PC-9 (cell line): ENCODE results near the gene SPR. TPM values are rescaled to one million over a fixed set of nuclear protein-coding genes. Genes with fewer than 3 reads are reported as not detected.

Source experiments
- BruUV-seq: library from RNA; stranded (reverse); fragments of 400-500 nt; replicated peaks from 2 replicates; lab custom pipeline; 2021; lab: Mats Ljungman, UMichigan
- CTCF ChIA-PET: fragments of 300-600 bp; sonication (Branson Sonifier 250); formaldehyde crosslinking; loops from one replicate; lab custom pipeline; 2022; ENCODE audit warnings: antibody characterized with exemption; lab: Charles Lee
- POLR2A ChIA-PET: fragments of 300-600 bp; sonication (Branson Sonifier 250); formaldehyde crosslinking; loops from one replicate; lab custom pipeline; 2022; ENCODE audit warnings: antibody characterized with exemption; ENCODE audit not compliant: unreplicated experiment; lab: Charles Lee
- DNase-seq, 2 experiments: peaks; one replicate each; pipeline versions ENCODE4 v3.0.0 to v3.0.0-alpha.2; 2015 to 2022; ENCODE audit warnings: mixed read lengths in 1 of 2
- H2AFZ ChIP-seq: fragments of 200-600 bp; sonication (generic); 2 replicates; pipeline ENCODE4 v1.8.1; 2017; ENCODE audit warnings: antibody characterized with exemption
- H3F3A ChIP-seq: fragments of 200-600 bp; sonication (generic); 2 replicates; pipeline ENCODE4 v1.8.1; 2017; ENCODE audit warnings: antibody characterized with exemption, mild to moderate bottlenecking, low read depth; ENCODE audit not compliant: insufficient read depth
- H3K27ac ChIP-seq: fragments of 200-600 bp; sonication (generic); 2 replicates; pipeline ENCODE4 v1.6.1; 2016; ENCODE audit warnings: mixed run types
- H3K27me3 ChIP-seq: fragments of 200-600 bp; sonication (generic); 2 replicates; pipeline ENCODE4 v1.6.1; 2016; ENCODE audit warnings: low read depth, mixed run types; ENCODE audit not compliant: insufficient read depth
- H3K36me3 ChIP-seq: fragments of 200-600 bp; sonication (generic); 2 replicates; pipeline ENCODE4 v1.6.1; 2016; ENCODE audit warnings: low read depth, mixed run types
- H3K4me1 ChIP-seq: fragments of 200-600 bp; sonication (generic); replicated peaks from 2 replicates; pipeline ENCODE4 v1.6.1; 2016; ENCODE audit warnings: mixed run types; ENCODE audit not compliant: insufficient read depth
- H3K4me2 ChIP-seq: fragments of 200-600 bp; sonication (generic); 2 replicates; pipeline ENCODE4 v1.6.1; 2017; ENCODE audit warnings: mixed run types
- H3K4me3 ChIP-seq: fragments of 200-600 bp; sonication (generic); 2 replicates; pipeline ENCODE4 v1.6.1; 2016; ENCODE audit warnings: mixed run types
- H3K79me2 ChIP-seq: fragments of 200-600 bp; sonication (generic); 2 replicates; pipeline ENCODE4 v1.6.1; 2017; ENCODE audit warnings: low read depth, mixed run types
- H3K9me2 ChIP-seq: fragments of 200-600 bp; sonication (generic); 2 replicates; pipeline ENCODE4 v1.8.1; 2017; ENCODE audit warnings: mild to moderate bottlenecking; ENCODE audit not compliant: insufficient read depth
- H3K9me3 ChIP-seq: fragments of 200-600 bp; sonication (generic); 2 replicates; pipeline ENCODE4 v1.8.1; 2016; ENCODE audit warnings: low read depth; ENCODE audit not compliant: insufficient read depth
- H4K20me1 ChIP-seq: fragments of 200-600 bp; sonication (generic); 2 replicates; pipeline ENCODE4 v1.8.1; 2017; ENCODE audit not compliant: insufficient read depth
- CTCF ChIP-seq: fragments of 200-600 bp; sonication (generic); conservative IDR thresholded peaks from 2 replicates; pipeline ENCODE4 v1.6.1; 2017; ENCODE audit warnings: mixed run types, antibody characterized with exemption, mild to moderate bottlenecking, moderate library complexity
- EZH2 ChIP-seq: fragments of 200-600 bp; sonication (generic); IDR thresholded peaks from 2 replicates; pipeline ENCODE4 v1.8.0; 2017; ENCODE audit warnings: antibody characterized with exemption, low read depth
- intact Hi-C: fragments of 100-400 bp; cut with micrococcal nuclease; formaldehyde crosslinking; loops from one replicate; pipeline ENCODE4 v1.10.0; 2022; ENCODE audit not compliant: unreplicated experiment
- total RNA-seq: library from RNA; stranded (reverse); gene quantifications from 2 replicates; pipeline ENCODE4 v1.2.3, GENCODE V29; 2021

Gene SPR
- total RNA-seq, 1 experiment from 2014 or later, result 33.6 TPM

GRCh38 chr2:72929010-72929409 is 41.8 kb downstream of the SPR start:
- Histone ChIP-seq H3K27ac (no peak overlapping the region), H3K4me3 (no peak overlapping the region), H3F3A (no peaks in the 10 kb centered on the region), H3K79me2 (no peaks in the 10 kb centered on the region), H3K4me1 (no peaks in the 10 kb centered on the region), H3K27me3 (peaks cover 75% of the 10 kb centered on the region), H4K20me1 (no peaks in the 10 kb centered on the region), H3K9me2 (no peaks in the 10 kb centered on the region), H3K4me2 (no peak overlapping the region), H3K9me3 (no peaks in the 10 kb centered on the region), H2AFZ (no peak overlapping the region), H3K36me3 (no peaks in the 10 kb centered on the region)
- ChIA-PET CTCF (no interaction called here), POLR2A (interaction anchor here (0.7 kb wide), 1 partner anchor 78 kb away, joined by 3 read pairs; no protein-coding TSS in a partner anchor)
- no peak for DNase-seq
- intact Hi-C loops, result no loop called here
- TF ChIP-seq EZH2 (no peak), CTCF (no peak)
- no TSS peak for BruUV-seq

GRCh38 chr2:72931280-72931910 is 44.2 kb downstream of the SPR start:
- no peaks in the 10 kb centered on the region for H3K9me3 ChIP-seq
- H2AFZ ChIP-seq, result no peak overlapping the region
- H3K27ac ChIP-seq, result no peak overlapping the region
- no peaks in the 10 kb centered on the region for H3F3A ChIP-seq
- POLR2A ChIA-PET, result no interaction called here
- no peaks in the 10 kb centered on the region for H3K79me2 ChIP-seq
- no peaks in the 10 kb centered on the region for H3K9me2 ChIP-seq
- peak in 1 of 2 experiments; percentile 28 for DNase-seq
- no peak overlapping the region for H3K4me3 ChIP-seq
- H3K4me1 ChIP-seq, result no peaks in the 10 kb centered on the region
- H3K27me3 ChIP-seq, result peaks cover 60% of the 10 kb centered on the region
- H3K4me2 ChIP-seq, result no peak overlapping the region
- H3K36me3 ChIP-seq, result no peaks in the 10 kb centered on the region
- no TSS peak for BruUV-seq
- CTCF ChIA-PET, result no interaction called here
- no peaks in the 10 kb centered on the region for H4K20me1 ChIP-seq
- intact Hi-C loops, result no loop called here
- TF ChIP-seq CTCF (no peak), EZH2 (no peak)

GRCh38 chr2:72932045-72932740 is 45.0 kb downstream of the SPR start:
- no peak for DNase-seq

More at GRCh38 chr2:72932045-72932740, 45.0 kb downstream of the SPR start:
- Histone ChIP-seq H3K27me3 (peaks cover 52% of the 10 kb centered on the region), H3K4me1 (no peaks in the 10 kb centered on the region), H3K9me2 (no peaks in the 10 kb centered on the region), H2AFZ (no peak overlapping the region), H3K4me3 (no peak overlapping the region), H3K4me2 (no peak overlapping the region), H3K36me3 (no peaks in the 10 kb centered on the region), H3K9me3 (no peaks in the 10 kb centered on the region), H3K27ac (no peak overlapping the region), H4K20me1 (no peaks in the 10 kb centered on the region), H3K79me2 (no peaks in the 10 kb centered on the region), H3F3A (no peaks in the 10 kb centered on the region)
- ChIA-PET CTCF (interaction anchor here (0.5 to 0.6 kb wide), 2 partner anchors 224 to 1214 kb away, joined by 3 to 11 read pairs; no protein-coding TSS in a partner anchor), POLR2A (no interaction called here)
- no peak for TF ChIP-seq EZH2
- TF ChIP-seq CTCF, result no peak
- intact Hi-C loops, result no loop called here
- BruUV-seq, result no TSS peak
